Measurements from ENCODE around the gene CCL7. TPM values are rescaled to one million over a fixed set of nuclear protein-coding genes. Genes with fewer than 3 reads are reported as not detected.
"Not testable (repeated sequence)": the region's sequence is repeated elsewhere in the genome, so short reads cannot be mapped to it uniquely, and the experiment has no call there.

CCL7 gene
- total RNA-seq, 1 experiment from 2014 or later: not detected

DNA sequence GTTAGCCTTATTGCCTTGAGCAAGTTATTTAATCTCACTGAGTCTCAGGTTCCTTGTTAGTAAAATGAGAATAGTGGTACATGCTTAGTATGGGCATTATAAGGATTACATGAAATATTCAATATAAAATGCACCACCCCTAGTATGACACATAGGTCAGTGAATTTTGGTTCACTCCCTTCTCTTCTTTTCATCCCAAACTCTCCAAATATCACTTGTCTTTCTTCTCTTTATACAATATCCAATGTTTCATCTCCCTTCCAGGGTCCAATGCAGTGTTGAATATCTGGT is 43.3 kb upstream of the CCL7 start:
- no peak overlapping the region for H3K27ac Mint-ChIP-seq (ENCODE audit: unreplicated experiment)
- no peak for TF ChIP-seq CTCF (IDR thresholded peaks at IDR 0.05; ENCODE audit: insufficient read depth in 1 of 2, low read depth in 1 of 2, low read length in 1 of 2, severe bottlenecking in 1 of 2, unreplicated experiment in 1 of 2)

DNA sequence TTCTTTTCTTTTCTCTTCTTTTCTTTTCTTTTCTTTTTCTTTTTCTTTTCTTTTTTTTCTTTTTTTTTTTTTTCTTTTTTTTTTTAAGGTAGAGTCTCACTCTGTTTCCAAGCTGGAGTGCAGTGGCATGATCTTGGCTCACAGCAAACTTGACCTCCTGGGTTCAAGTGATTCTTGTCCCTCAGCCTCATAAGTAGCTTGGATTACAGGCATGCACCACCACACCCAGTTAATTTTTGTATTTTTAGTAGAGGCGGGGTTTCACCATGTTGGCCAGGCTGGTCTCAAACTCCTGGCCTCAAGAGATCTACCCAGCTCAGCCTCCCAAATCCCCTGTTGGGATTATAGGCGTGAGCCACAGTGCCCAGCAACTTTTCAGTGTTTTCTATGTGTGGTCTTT is 42.7 kb upstream of the CCL7 start:
- BruUV-seq (replicated peaks); POLR2A ChIA-PET; H3K27ac Mint-ChIP-seq (ENCODE audit: unreplicated experiment); intact Hi-C loops (cut with micrococcal nuclease; ENCODE audit: unreplicated experiment); H3K4me3 ChIP-seq (ENCODE audit: low read depth, low read length); CTCF ChIA-PET; DNase-seq; H3K36me3 ChIP-seq (ENCODE audit: control insufficient read depth, insufficient read depth, low read length); H3K4me1 Mint-ChIP-seq (ENCODE audit: low read depth, unreplicated experiment); H3K27me3 ChIP-seq (replicated peaks; ENCODE audit: control insufficient read depth, insufficient read depth, low read length); H3K4me1 ChIP-seq; H3K4me3 Mint-ChIP-seq (ENCODE audit: unreplicated experiment); H3K36me3 Mint-ChIP-seq (ENCODE audit: insufficient read depth, unreplicated experiment); H3K27me3 Mint-ChIP-seq (ENCODE audit: insufficient read depth, unreplicated experiment): not testable (repeated sequence)
- peaks cover 11% of the 10 kb centered on the region; the same call in 1 of the 2 replicates for H3K9me3 ChIP-seq
- H3K9me3 Mint-ChIP-seq (ENCODE audit: unreplicated experiment): peaks cover 23% of the 10 kb centered on the region

More for the DNA sequence above, 43.3 kb upstream of the CCL7 start:
- BruUV-seq (replicated peaks): no TSS peak
- Mint-ChIP-seq H3K4me1 (ENCODE audit: low read depth, unreplicated experiment) (no peaks in the 10 kb centered on the region), H3K36me3 (ENCODE audit: insufficient read depth, unreplicated experiment) (no peaks in the 10 kb centered on the region), H3K9me3 (ENCODE audit: unreplicated experiment) (peaks cover 23% of the 10 kb centered on the region), H3K27me3 (ENCODE audit: insufficient read depth, unreplicated experiment) (peaks cover 5% of the 10 kb centered on the region), H3K4me3 (ENCODE audit: unreplicated experiment) (no peak overlapping the region)
- H3K9me3 ChIP-seq: peaks cover 11% of the 10 kb centered on the region; the same call in 1 of the 2 replicates
- no peaks in the 10 kb centered on the region for H3K36me3 ChIP-seq (ENCODE audit: control insufficient read depth, insufficient read depth, low read length)
- no peak overlapping the region for H3K4me3 ChIP-seq (ENCODE audit: low read depth, low read length)
- ChIA-PET CTCF (no interaction called here), POLR2A (no interaction called here)
- H3K27me3 ChIP-seq (replicated peaks; ENCODE audit: control insufficient read depth, insufficient read depth, low read length): no peaks in the 10 kb centered on the region
- H3K4me1 ChIP-seq: no peaks in the 10 kb centered on the region
- intact Hi-C loops (cut with micrococcal nuclease; ENCODE audit: unreplicated experiment): no loop called here
- no peak for DNase-seq

GRCh38 chr17:34227707-34228106 is 42.3 kb upstream of the CCL7 start:
- CTCF ChIA-PET: no interaction called here
- H3K27ac Mint-ChIP-seq (ENCODE audit: unreplicated experiment): no peak overlapping the region
- H3K9me3 Mint-ChIP-seq (ENCODE audit: unreplicated experiment): peaks cover 23% of the 10 kb centered on the region
- Histone ChIP-seq H3K9me3 (peaks cover 11% of the 10 kb centered on the region; the same call in 1 of the 2 replicates), H3K4me1 (no peaks in the 10 kb centered on the region), H3K4me3 (ENCODE audit: low read depth, low read length) (no peak overlapping the region), H3K36me3 (ENCODE audit: control insufficient read depth, insufficient read depth, low read length) (no peaks in the 10 kb centered on the region), H3K27me3 (replicated peaks; ENCODE audit: control insufficient read depth, insufficient read depth, low read length) (no peaks in the 10 kb centered on the region)
- H3K27me3 Mint-ChIP-seq (ENCODE audit: insufficient read depth, unreplicated experiment): peaks cover 5% of the 10 kb centered on the region
- POLR2A ChIA-PET: no interaction called here
- no peak overlapping the region for H3K4me3 Mint-ChIP-seq (ENCODE audit: unreplicated experiment)
- TF ChIP-seq CTCF (IDR thresholded peaks at IDR 0.05; ENCODE audit: insufficient read depth in 1 of 2, low read depth in 1 of 2, low read length in 1 of 2, severe bottlenecking in 1 of 2, unreplicated experiment in 1 of 2): no peak
- no peaks in the 10 kb centered on the region for H3K36me3 Mint-ChIP-seq (ENCODE audit: insufficient read depth, unreplicated experiment)
- no peaks in the 10 kb centered on the region for H3K4me1 Mint-ChIP-seq (ENCODE audit: low read depth, unreplicated experiment)
- intact Hi-C loops (cut with micrococcal nuclease; ENCODE audit: unreplicated experiment): no loop called here
- no peak for DNase-seq
- BruUV-seq (replicated peaks): no TSS peak

DNA sequence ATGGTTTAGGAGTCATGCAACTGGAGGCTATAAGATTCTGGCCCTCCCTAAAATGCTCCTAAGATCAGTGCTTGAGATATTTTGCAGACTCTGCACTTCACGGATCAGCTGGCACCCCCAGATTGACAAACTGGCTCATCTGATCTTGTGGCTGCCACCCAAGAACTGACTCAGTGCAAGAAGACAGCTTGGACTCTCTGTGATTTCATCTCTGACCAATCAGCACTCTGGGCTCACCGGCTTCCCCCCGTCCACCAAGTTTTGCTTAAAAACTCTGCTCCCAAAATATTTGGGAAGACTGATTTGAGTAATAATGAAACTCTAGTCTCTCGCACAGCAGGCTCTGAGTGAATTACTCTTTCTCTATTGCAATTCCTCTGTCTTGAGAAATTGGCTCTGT is 41.2 kb upstream of the CCL7 start:
- no TSS peak for BruUV-seq (replicated peaks)
- H3K27me3 Mint-ChIP-seq (ENCODE audit: insufficient read depth, unreplicated experiment): peaks cover 6% of the 10 kb centered on the region
- ChIA-PET CTCF (no interaction called here), POLR2A (no interaction called here)
- H3K27me3 ChIP-seq (replicated peaks; ENCODE audit: control insufficient read depth, insufficient read depth, low read length): no peaks in the 10 kb centered on the region
- no peak overlapping the region for H3K4me3 Mint-ChIP-seq (ENCODE audit: unreplicated experiment)
- H3K4me1 Mint-ChIP-seq (ENCODE audit: low read depth, unreplicated experiment): no peaks in the 10 kb centered on the region
- intact Hi-C loops (cut with micrococcal nuclease; ENCODE audit: unreplicated experiment): no loop called here
- H3K36me3 ChIP-seq (ENCODE audit: control insufficient read depth, insufficient read depth, low read length): no peaks in the 10 kb centered on the region
- no peak for DNase-seq
- H3K4me1 ChIP-seq: no peaks in the 10 kb centered on the region
- H3K9me3 Mint-ChIP-seq (ENCODE audit: unreplicated experiment): peaks cover 23% of the 10 kb centered on the region
- H3K27ac Mint-ChIP-seq (ENCODE audit: unreplicated experiment): no peak overlapping the region
- peaks cover 11% of the 10 kb centered on the region; the same call in 1 of the 2 replicates for H3K9me3 ChIP-seq
- no peak overlapping the region for H3K4me3 ChIP-seq (ENCODE audit: low read depth, low read length)
- H3K36me3 Mint-ChIP-seq (ENCODE audit: insufficient read depth, unreplicated experiment): no peaks in the 10 kb centered on the region
- no peak for TF ChIP-seq CTCF (IDR thresholded peaks at IDR 0.05; ENCODE audit: insufficient read depth in 1 of 2, low read depth in 1 of 2, low read length in 1 of 2, severe bottlenecking in 1 of 2, unreplicated experiment in 1 of 2)

All from Caco-2 (cell line).